Muscle layer of colon (tissue), 2 donors: ENCODE results near the gene STIMATE.

ENCODE experiments used
- H3K27ac ChIP-seq: one replicate; pipeline ENCODE4 v1.7.0; 2013; ENCODE audit warnings: low read depth, mild to moderate bottlenecking, low read length, moderate library complexity
- H3K27me3 ChIP-seq, 2 donors: one replicate each; pipeline ENCODE4 v1.7.0; 2013; ENCODE audit warnings: low read length in 2 of 2, mild to moderate bottlenecking in 2 of 2; ENCODE audit not compliant: insufficient read depth in 2 of 2, control insufficient read depth in 1 of 2
- H3K36me3 ChIP-seq: one replicate; pipeline ENCODE4 v1.7.0; 2013; ENCODE audit warnings: mild to moderate bottlenecking, low read length; ENCODE audit not compliant: insufficient read depth
- H3K4me1 ChIP-seq: one replicate; pipeline ENCODE4 v1.7.0; 2013; ENCODE audit warnings: mild to moderate bottlenecking, low read length; ENCODE audit not compliant: insufficient read depth
- H3K4me3 ChIP-seq, 2 donors: one replicate each; pipeline ENCODE4 v1.7.0; 2013; ENCODE audit warnings: low read length in 2 of 2, low read depth in 1 of 2, mild to moderate bottlenecking in 1 of 2, moderate library complexity in 1 of 2
- H3K9ac ChIP-seq: one replicate; pipeline ENCODE4 v1.7.0; 2013; ENCODE audit warnings: low read length
- H3K9me3 ChIP-seq: one replicate; pipeline ENCODE4 v1.7.0; 2013; ENCODE audit warnings: mild to moderate bottlenecking, low read length
- donor health status: abdominal sarcoma.
- donor health status: Adenocarcinoma of cecum.

STIMATE gene

GRCh38 chr3:52897130-52898122, at the start of gene STIMATE:
STIMATE (minus strand) TSS chr3:52897548; CDS start chr3:52897450, 98 bp downstream.
- H3K9ac ChIP-seq = peak within 1 kb of the TSS; percentile 58
- H3K27ac ChIP-seq = peak within 1 kb of the TSS; percentile 60
- no peaks in the 10 kb centered on the region for H3K9me3 ChIP-seq
- peak within 1 kb of the TSS; percentile 61 to 91 for H3K4me3 ChIP-seq
- no peaks in the 10 kb centered on the region for H3K36me3 ChIP-seq
- H3K4me1 ChIP-seq = peaks cover 40% of the 10 kb centered on the region
- H3K27me3 ChIP-seq = no peaks in the 10 kb centered on the region

GRCh38 chr3:52939600-52939999, 42.3 kb upstream of the STIMATE start:
- Histone ChIP-seq H3K4me3 (no peak overlapping the region), H3K9me3 (no peaks in the 10 kb centered on the region), H3K9ac (no peak overlapping the region), H3K27ac (no peak overlapping the region), H3K36me3 (no peaks in the 10 kb centered on the region), H3K4me1 (peaks cover 5% of the 10 kb centered on the region), H3K27me3 (no peaks in the 10 kb centered on the region)

- Histone ChIP-seq H3K9ac (no peak overlapping the region), H3K9me3 (no peaks in the 10 kb centered on the region), H3K36me3 (peaks cover 8% of the 10 kb centered on the region), H3K27ac (no peak overlapping the region), H3K4me1 (peaks cover 7% of the 10 kb centered on the region), H3K27me3 (no peaks in the 10 kb centered on the region), H3K4me3 (no peak overlapping the region)
Measured at GRCh38 chr3:52934630-52935530, 37.5 kb upstream of the STIMATE start.

GRCh38 chr3:52931889-52932288, 34.5 kb upstream of the STIMATE start:
- Histone ChIP-seq H3K9ac (no peak overlapping the region), H3K27me3 (no peaks in the 10 kb centered on the region), H3K9me3 (no peaks in the 10 kb centered on the region), H3K36me3 (peaks cover 15% of the 10 kb centered on the region), H3K4me3 (no peak overlapping the region), H3K27ac (no peak overlapping the region), H3K4me1 (peaks cover 7% of the 10 kb centered on the region)

- no peak overlapping the region for H3K4me3 ChIP-seq
- H3K27ac ChIP-seq = no peak overlapping the region
Measured at GRCh38 chr3:52931328-52931727, 34.0 kb upstream of the STIMATE start.

GRCh38 chr3:52930748-52931147, 33.4 kb upstream of the STIMATE start:
- peaks cover 7% of the 10 kb centered on the region for H3K4me1 ChIP-seq
- no peak overlapping the region for H3K9ac ChIP-seq
- H3K4me3 ChIP-seq = no peak overlapping the region
- H3K27me3 ChIP-seq = no peaks in the 10 kb centered on the region
- no peak overlapping the region for H3K27ac ChIP-seq
- H3K36me3 ChIP-seq = peaks cover 15% of the 10 kb centered on the region
- no peaks in the 10 kb centered on the region for H3K9me3 ChIP-seq

More at GRCh38 chr3:52931328-52931727, 34.0 kb upstream of the STIMATE start:
- no peaks in the 10 kb centered on the region for H3K27me3 ChIP-seq
- no peak overlapping the region for H3K9ac ChIP-seq
- H3K9me3 ChIP-seq = no peaks in the 10 kb centered on the region
- H3K4me1 ChIP-seq = peaks cover 7% of the 10 kb centered on the region
- peaks cover 15% of the 10 kb centered on the region for H3K36me3 ChIP-seq

- Histone ChIP-seq H3K4me1 (no peaks in the 10 kb centered on the region), H3K36me3 (peaks cover 7% of the 10 kb centered on the region), H3K9ac (no peak overlapping the region), H3K9me3 (no peaks in the 10 kb centered on the region), H3K4me3 (no peak overlapping the region), H3K27me3 (no peaks in the 10 kb centered on the region), H3K27ac (no peak overlapping the region)
Measured at GRCh38 chr3:52926554-52926953, 29.2 kb upstream of the STIMATE start.

GRCh38 chr3:52925405-52926313, 28.3 kb upstream of the STIMATE start:
- Histone ChIP-seq H3K4me1 (no peaks in the 10 kb centered on the region), H3K36me3 (peaks cover 11% of the 10 kb centered on the region), H3K4me3 (no peak overlapping the region), H3K27me3 (no peaks in the 10 kb centered on the region), H3K9ac (no peak overlapping the region), H3K27ac (no peak overlapping the region), H3K9me3 (no peaks in the 10 kb centered on the region)

- Histone ChIP-seq H3K4me1 (no peaks in the 10 kb centered on the region), H3K27ac (no peak overlapping the region), H3K4me3 (no peak overlapping the region), H3K27me3 (no peaks in the 10 kb centered on the region), H3K9me3 (no peaks in the 10 kb centered on the region), H3K36me3 (peaks cover 22% of the 10 kb centered on the region), H3K9ac (no peak overlapping the region)
Measured at GRCh38 chr3:52923963-52924362, 26.6 kb upstream of the STIMATE start.

GRCh38 chr3:52920841-52921240, 23.5 kb upstream of the STIMATE start:
- Histone ChIP-seq H3K27me3 (no peaks in the 10 kb centered on the region), H3K27ac (no peak overlapping the region), H3K9me3 (no peaks in the 10 kb centered on the region), H3K4me1 (no peaks in the 10 kb centered on the region), H3K4me3 (no peak overlapping the region), H3K9ac (no peak overlapping the region), H3K36me3 (peaks cover 19% of the 10 kb centered on the region)
